GM12878 (cell line): ENCODE results near the gene CTNNB1. TPM values are rescaled to one million over a fixed set of nuclear protein-coding genes. Genes with fewer than 3 reads are reported as not detected.

Experiments used
- ATAC-seq: fragments of 200-7000 bp; cut with Tn5 transposase; 3 replicates; pipeline ENCODE4 v1.9.1; 2020; ENCODE audit warnings: mild to moderate bottlenecking, moderate library complexity
- BruUV-seq: library from RNA; stranded (reverse); fragments of 400-500 nt; replicated peaks from 2 replicates; lab custom pipeline; 2021; lab: Mats Ljungman, UMichigan
- CTCF ChIA-PET: fragments of 300-600 bp; sonication (Branson Sonifier 250); formaldehyde crosslinking; extraction: SDS; loops from one replicate; lab custom pipeline; 2021; ENCODE audit warnings: inconsistent platforms; lab: Yijun Ruan, JAX
- POLR2A ChIA-PET: fragments of 350-600 bp; formaldehyde crosslinking; extraction: SDS; loops from one replicate; lab custom pipeline; 2021; ENCODE audit warnings: inconsistent platforms; lab: Charles Lee
- RAD21 ChIA-PET: fragments of 300-600 bp; sonication (Branson Sonifier 250); formaldehyde crosslinking; loops from one replicate; lab custom pipeline; 2023; ENCODE audit warnings: antibody characterized with exemption; ENCODE audit not compliant: unreplicated experiment; lab: Charles Lee
- SMC1A ChIA-PET: fragments of 300-600 bp; sonication (Branson Sonifier 250); formaldehyde crosslinking; loops from one replicate; lab custom pipeline; 2023; ENCODE audit not compliant: unreplicated experiment, uncharacterized antibody; lab: Charles Lee
- DNase-seq: peaks from one replicate; pipeline ENCODE4 v3.0.0-alpha.2; 2011; ENCODE audit warnings: low read depth, low spot score
- FAIRE-seq: peaks from 3 replicates; lab custom pipeline; 2011; peaks lifted over from hg19 to GRCh38; lab: Jason Lieb, UNC
- H2AFZ ChIP-seq: 2 replicates; pipeline ENCODE4 v1.6.0; 2011; ENCODE audit warnings: low read depth, low read length, control low read depth; ENCODE audit not compliant: control insufficient read depth
- H3K27ac ChIP-seq: 2 replicates; pipeline ENCODE4 v1.5.1; 2011; ENCODE audit warnings: control low read depth; ENCODE audit not compliant: control insufficient read depth, insufficient read depth
- H3K27me3 ChIP-seq, 2 experiments: replicated peaks in 1 of 2; 2 replicates each; pipeline versions ENCODE4 v1.6.0 to v1.6.1; 2011; ENCODE audit warnings: low read length in 1 of 2; ENCODE audit not compliant: control insufficient read depth in 2 of 2, insufficient read depth in 2 of 2
- H3K36me3 ChIP-seq, 2 experiments: 2 replicates each; pipeline ENCODE4 v1.5.1; 2011; ENCODE audit warnings: low read length in 1 of 2; ENCODE audit not compliant: control insufficient read depth in 2 of 2, insufficient read depth in 2 of 2
- H3K4me1 ChIP-seq: 2 replicates; pipeline ENCODE4 v1.6.1; 2011; ENCODE audit warnings: mild to moderate bottlenecking, low read length, moderate library complexity, mixed read lengths; ENCODE audit not compliant: control insufficient read depth, insufficient read depth
- H3K4me2 ChIP-seq: 2 replicates; pipeline ENCODE4 v1.6.0; 2011; ENCODE audit warnings: control low read depth; ENCODE audit not compliant: control insufficient read depth, insufficient read depth
- H3K4me3 ChIP-seq: fragments of 200-600 bp; sonication (generic); 2 replicates; pipeline ENCODE4 v1.5.1; 2016
- H3K79me2 ChIP-seq: 2 replicates; pipeline ENCODE4 v1.6.0; 2011; ENCODE audit warnings: low read length; ENCODE audit not compliant: control insufficient read depth, insufficient read depth
- H3K9ac ChIP-seq: 2 replicates; pipeline ENCODE4 v1.8.0; 2011; ENCODE audit warnings: low read length, control low read depth, mixed read lengths; ENCODE audit not compliant: control insufficient read depth, insufficient read depth
- H3K9me3 ChIP-seq: replicated peaks from 3 replicates; pipeline ENCODE4 v1.5.1; 2011; ENCODE audit warnings: mild to moderate bottlenecking, low read length; ENCODE audit not compliant: control insufficient read depth, insufficient read depth
- H4K20me1 ChIP-seq: 2 replicates; pipeline ENCODE4 v1.6.0; 2011; ENCODE audit not compliant: control insufficient read depth, insufficient read depth
- EZH2 ChIP-seq: IDR thresholded peaks from 2 replicates; pipeline ENCODE4 v1.6.1; 2012; ENCODE audit warnings: low read depth, mild to moderate bottlenecking, control low read depth, inconsistent platforms, low read length, borderline replicate concordance; ENCODE audit not compliant: control insufficient read depth
- FOXK2 ChIP-seq: fragments of 450-650 bp; IDR thresholded peaks from 2 replicates; pipeline ENCODE4 v1.6.1; 2017; ENCODE audit warnings: mild to moderate bottlenecking, moderate library complexity
- HCFC1 ChIP-seq: fragments of 150-350 bp; IDR thresholded peaks from 2 replicates; pipeline ENCODE4 v1.6.1; 2014; ENCODE audit warnings: low read length
- PAX5 ChIP-seq: IDR thresholded peaks from 2 replicates; pipeline ENCODE4 v1.6.1; 2011; ENCODE audit warnings: low read depth, low read length, borderline replicate concordance
- PML ChIP-seq: IDR thresholded peaks from 2 replicates; pipeline ENCODE4 v1.6.1; 2012; ENCODE audit warnings: low read length, inconsistent platforms
- TAF1 ChIP-seq: IDR thresholded peaks from 2 replicates; pipeline ENCODE4 v1.6.1; 2011; ENCODE audit warnings: mild to moderate bottlenecking, low read depth, low read length, borderline replicate concordance
- WGBS: methylation state at CpG from one replicate; pipeline ENCODE4 v1.1.6; 2016; ENCODE audit warnings: low lambda C conversion rate; ENCODE audit not compliant: insufficient replicate concordance, insufficient coverage; ENCODE audit errors: missing lambda C conversion rate; 5-methylcytosine and 5-hydroxymethylcytosine counted together
- in situ Hi-C: fragments of 300-500 bp; cut with MboI; formaldehyde crosslinking; loops from 9 replicates; pipeline ENCODE4 v1.14.3; 2018; ENCODE audit warnings: mixed read lengths
- intact Hi-C: fragments of 100-400 bp; cut with micrococcal nuclease; formaldehyde crosslinking; loops from one replicate; pipeline ENCODE4 v1.14.2; 2022; ENCODE audit not compliant: unreplicated experiment
- polyA plus RNA-seq, 11 experiments: library from polyadenylated mRNA; depleted of rRNA in 4 of 11; unstranded in 6 of 11; stranded (reverse) in 5 of 11; fragments of >200 nt; fragmentation: Nextera tagmentation in 4 of 11; fragmentation: Illumina TruSeq in 1 of 11; extraction: Ambion mirVana in 4 of 11; extraction: Trizol in 1 of 11; gene quantifications; 1 replicate in 1 of 11; 2 replicates in 10 of 11; pipeline versions ENCODE4 v1.2.1 to v1.2.3, GENCODE V29; 2011 to 2016; ENCODE audit warnings: inconsistent platforms in 2 of 11, missing spikeins in 2 of 11, low read depth in 1 of 11
- total RNA-seq, 4 experiments: library from RNA; depleted of rRNA in 3 of 4; stranded (reverse); fragments of >200 nt in 3 of 4; fragmentation: Illumina TruSeq in 1 of 4; extraction: Trizol in 1 of 4; gene quantifications; 2 replicates each; pipeline versions ENCODE4 v1.2.1 to v1.2.3, GENCODE V29; 2013 to 2021

The CTNNB1 gene
- total and polyA plus RNA-seq, 10 of the 15 experiments (the other 5 are each of a cell fraction or from before 2014, with no cell fraction given): 30.4 to 217 (median 138) TPM

DNA sequence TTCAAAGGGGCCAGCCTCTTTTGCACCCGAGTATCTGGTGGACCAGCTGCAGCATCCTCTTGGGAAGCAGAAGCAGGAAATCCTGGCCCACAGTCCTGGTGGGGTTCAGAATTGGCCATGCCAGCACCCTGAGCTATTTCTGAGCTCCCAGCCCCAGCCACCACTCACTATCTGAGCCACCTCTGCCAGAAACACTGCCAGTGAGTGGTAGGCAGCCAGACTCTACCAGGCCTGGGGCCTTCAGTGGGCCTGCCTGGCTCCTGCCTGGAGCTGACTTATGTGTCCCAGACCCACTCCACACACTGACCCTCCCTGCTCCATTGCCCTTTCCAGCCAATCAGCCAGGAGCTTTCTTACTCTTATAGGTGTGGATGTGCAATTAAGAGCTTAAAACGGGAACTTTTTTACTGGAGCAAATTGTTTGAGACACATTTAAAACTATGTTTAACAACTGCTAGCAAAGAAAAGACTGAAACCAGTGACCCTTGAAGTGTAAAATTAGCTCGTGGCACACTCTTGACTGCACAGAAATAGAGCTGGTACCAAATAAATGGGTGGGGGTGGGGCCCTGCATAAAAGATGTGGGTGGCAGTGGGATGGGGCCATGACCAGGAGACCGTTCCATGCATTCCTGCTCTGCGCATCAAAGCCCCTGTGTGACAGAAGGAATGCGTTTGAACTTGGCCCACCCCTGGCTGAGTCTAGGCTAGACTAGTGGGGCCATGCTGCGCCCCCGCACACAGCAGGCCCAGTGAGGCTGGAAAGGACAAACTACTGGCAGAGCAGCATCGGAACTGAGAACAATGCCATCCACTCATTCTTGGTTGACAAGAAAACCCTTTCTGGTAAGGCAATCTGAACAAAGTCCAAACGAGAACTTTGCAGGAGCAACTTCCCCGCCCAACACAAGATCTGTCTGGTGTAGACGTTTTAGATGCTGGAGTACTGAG is 48.0 kb downstream of the CTNNB1 start:
- H3K4me2 ChIP-seq: no peak overlapping the region
- FAIRE-seq: no peak
- H3K79me2 ChIP-seq: no peaks in the 10 kb centered on the region
- no peak for ATAC-seq
- no peak overlapping the region for H3K27ac ChIP-seq
- no peaks in the 10 kb centered on the region for H3K4me1 ChIP-seq
- TF ChIP-seq EZH2: no peak
- TF ChIP-seq PML: no peak
- no peak for TF ChIP-seq FOXK2
- no peak for TF ChIP-seq TAF1
- no peak for TF ChIP-seq PAX5
- no peak for TF ChIP-seq HCFC1
- ChIA-PET SMC1A (interaction anchor here (1.3 kb wide), 1 partner anchor 11 kb away, joined by 3 read pairs; no protein-coding TSS in a partner anchor), POLR2A (interaction anchor here (1.1 kb wide), 1 partner anchor 10 kb away, joined by 3 read pairs; no protein-coding TSS in a partner anchor), RAD21 (interaction anchor here (0.7 kb wide), 1 partner anchor 11 kb away, joined by 4 read pairs; no protein-coding TSS in a partner anchor), CTCF (interaction anchor here (1.1 kb wide), 1 partner anchor 9 kb away, joined by 4 read pairs; no protein-coding TSS in a partner anchor)
- H3K9ac ChIP-seq: no peak overlapping the region
- no peaks in the 10 kb centered on the region for H3K9me3 ChIP-seq
- H2AFZ ChIP-seq: no peak overlapping the region
- BruUV-seq: no TSS peak
- no peaks in the 10 kb centered on the region; the same call in 1 of the 2 replicates for H4K20me1 ChIP-seq
- in situ Hi-C loops: no loop called here
- no peak overlapping the region for H3K4me3 ChIP-seq
- no peak for DNase-seq
- H3K27me3 ChIP-seq: no peaks in the 10 kb centered on the region
- WGBS: 77% methylated on average over 12 of the region's 12 CpGs
- H3K36me3 ChIP-seq: no peaks in the 10 kb centered on the region
- intact Hi-C loops: no loop called here
